Activated B cell treated with CpG ODN at 0.5 μM for 24 hours (primary cell): Measurements from ENCODE around the gene CNPY4. TPM values are rescaled to one million over a fixed set of nuclear protein-coding genes. Genes with fewer than 3 reads are reported as not detected.

Source experiments
- ATAC-seq: fragments of 200-7000 bp; cut with Tn5 transposase; one replicate; pipeline ENCODE4 v1.10.0; 2021; ENCODE audit warnings: low read depth, mild to moderate bottlenecking, moderate library complexity
- CTCF ChIA-PET: fragments of 350-600 bp; sonication (Branson Sonifier 250); formaldehyde crosslinking; loops from one replicate; lab custom pipeline; 2021; ENCODE audit warnings: antibody characterized with exemption; lab: Charles Lee
- POLR2A ChIA-PET: fragments of 350-600 bp; sonication (Branson Sonifier 250); formaldehyde crosslinking; loops from one replicate; lab custom pipeline; 2021; ENCODE audit warnings: antibody characterized with exemption; lab: Charles Lee
- DNase-seq: peaks from one replicate; pipeline ENCODE4 v3.0.0; 2022
- H3K27ac Mint-ChIP-seq: one replicate; pipeline ENCODE4 v1.8.0; 2020; ENCODE audit warnings: mixed read lengths
- H3K27me3 Mint-ChIP-seq: one replicate; pipeline ENCODE4 v1.8.0; 2021; ENCODE audit warnings: mixed read lengths
- H3K36me3 Mint-ChIP-seq: one replicate; pipeline ENCODE4 v1.8.0; 2021; ENCODE audit warnings: low read depth, mixed read lengths
- H3K4me1 Mint-ChIP-seq: one replicate; pipeline ENCODE4 v1.8.0; 2021; ENCODE audit warnings: mixed read lengths
- H3K4me3 Mint-ChIP-seq: one replicate; pipeline ENCODE4 v1.8.0; 2020; ENCODE audit warnings: mild to moderate bottlenecking, mixed read lengths
- H3K9me3 Mint-ChIP-seq: one replicate; pipeline ENCODE4 v1.8.0; 2020; ENCODE audit warnings: mixed read lengths
- CTCF ChIP-seq: fragments of 200-600 bp; IDR thresholded peaks from one replicate; pipeline ENCODE4 v1.8.0; 2022; ENCODE audit warnings: antibody characterized with exemption, mild to moderate bottlenecking
- intact Hi-C: fragments of 100-400 bp; cut with micrococcal nuclease; formaldehyde crosslinking; loops from one replicate; pipeline ENCODE4 v1.15.1; 2024
- total RNA-seq: library from RNA; stranded (reverse); gene quantifications from 2 replicates; pipeline ENCODE4 v1.2.3, GENCODE V29; 2022

Gene CNPY4
- total RNA-seq, 1 donor from 2014 or later, result 8.6 TPM

- peak overlapping the region; percentile 89 for H3K4me3 Mint-ChIP-seq
- H3K27ac Mint-ChIP-seq, result peak overlapping the region; percentile 84
- ATAC-seq (peak; percentile 22), DNase-seq (no peak)
- H3K27me3 Mint-ChIP-seq, result no peaks in the 10 kb centered on the region
- H3K9me3 Mint-ChIP-seq, result no peaks in the 10 kb centered on the region
- ChIA-PET CTCF (no interaction called here), POLR2A (interaction anchor here (0.6 to 4.7 kb wide), 6 partner anchors 12 to 787 kb away, joined by 3 to 48 read pairs (median 4); partner anchors contain the start of genes AP4M1, FBXO24, LRCH4 and MBLAC1)
- H3K36me3 Mint-ChIP-seq, result peaks cover 39% of the 10 kb centered on the region
- TF ChIP-seq CTCF, result no peak
- intact Hi-C loops, result loop anchor here (1.0 to 10.0 kb wide), 4 partner anchors 12 to 1167 kb away; partner anchors contain the start of genes GNB2 and ZNF789
- H3K4me1 Mint-ChIP-seq, result peaks cover 22% of the 10 kb centered on the region
Measured at GRCh38 chr7:100088095-100088620, 31.3 kb upstream of the CNPY4 start.

GRCh38 chr7:100088621-100089457 is 30.6 kb upstream of the CNPY4 start, which contains the start of gene COPS6:
COPS6 (plus strand) TSS chr7:100088969; CDS start chr7:100088991, 22 bp downstream.
- TF ChIP-seq CTCF, result no peak
- Mint-ChIP-seq H3K27me3 (no peaks in the 10 kb centered on the region), H3K4me1 (peaks cover 18% of the 10 kb centered on the region), H3K9me3 (no peaks in the 10 kb centered on the region), H3K36me3 (peaks cover 46% of the 10 kb centered on the region), H3K4me3 (peak within 1 kb of the TSS; percentile 89), H3K27ac (peak within 1 kb of the TSS; percentile 84)
- DNase-seq (peak; percentile 91), ATAC-seq (peak; percentile 86)
- CTCF ChIA-PET, result no interaction called here
- intact Hi-C loops, result loop anchor here (1.0 to 10.0 kb wide), 4 partner anchors 11 to 1166 kb away; partner anchors contain the start of genes GNB2 and ZNF789
- POLR2A ChIA-PET, result interaction anchor here (0.6 to 4.7 kb wide), 8 partner anchors 12 to 786 kb away, joined by 3 to 48 read pairs (median 4); partner anchors contain the start of genes AP4M1, FBXO24, LRCH4 and MBLAC1

- DNase-seq, result no peak
- Mint-ChIP-seq H3K4me1 (peaks cover 18% of the 10 kb centered on the region), H3K27ac (peak overlapping the region; percentile 84), H3K9me3 (no peaks in the 10 kb centered on the region), H3K4me3 (peak overlapping the region; percentile 89), H3K27me3 (no peaks in the 10 kb centered on the region), H3K36me3 (peaks cover 54% of the 10 kb centered on the region)
- CTCF ChIA-PET, result interaction anchor here (1.1 kb wide), 1 partner anchor 11 kb away, joined by 4 read pairs; the partner anchor contains the start of gene MCM7
- intact Hi-C loops, result loop anchor here (10.0 kb wide), 3 partner anchors 585 to 1165 kb away; partner anchors contain the start of genes GNB2 and ZNF789
- ATAC-seq, result no peak
- POLR2A ChIA-PET, result interaction anchor here (0.6 to 4.7 kb wide), 6 partner anchors 11 to 152 kb away, joined by 3 to 48 read pairs (median 4); partner anchors contain the start of genes AP4M1, MBLAC1 and MCM7
- no peak for TF ChIP-seq CTCF
Measured at GRCh38 chr7:100089458-100090196, 29.8 kb upstream of the CNPY4 start.

GRCh38 chr7:100090527-100091410 is 28.7 kb upstream of the CNPY4 start:
- no peak for TF ChIP-seq CTCF
- ChIA-PET POLR2A (interaction anchor here (0.8 to 4.7 kb wide), 3 partner anchors 8 to 145 kb away, joined by 3 to 48 read pairs (median 5); partner anchors contain the start of genes AP4M1 and MCM7), CTCF (interaction anchor here (1.1 kb wide), 1 partner anchor 10 kb away, joined by 4 read pairs; the partner anchor contains the start of gene MCM7)
- H3K27me3 Mint-ChIP-seq, result no peaks in the 10 kb centered on the region
- H3K4me1 Mint-ChIP-seq, result peaks cover 18% of the 10 kb centered on the region
- no peak for ATAC-seq
- no peaks in the 10 kb centered on the region for H3K9me3 Mint-ChIP-seq
- no peak for DNase-seq
- H3K4me3 Mint-ChIP-seq, result no peak overlapping the region
- H3K27ac Mint-ChIP-seq, result peak overlapping the region; percentile 37
- H3K36me3 Mint-ChIP-seq, result peaks cover 65% of the 10 kb centered on the region
- intact Hi-C loops, result no loop called here
